H9 (cell line): ENCODE measurements around the gene NUDT14. TPM values are rescaled to one million over a fixed set of nuclear protein-coding genes. Genes with fewer than 3 reads are reported as not detected.

ENCODE experiments used
- DNase-seq: peaks from one replicate; pipeline ENCODE4 v3.0.0-alpha.2; 2017
- H2AFZ ChIP-seq: one replicate; pipeline ENCODE4 v1.6.1; 2013; ENCODE audit warnings: mild to moderate bottlenecking, low read length, control low read depth, moderate library complexity
- H2AK5ac ChIP-seq: 2 replicates; pipeline ENCODE4 v1.6.1; 2013; ENCODE audit warnings: low read length, control low read depth, mixed read lengths; ENCODE audit not compliant: insufficient read length
- H2BK120ac ChIP-seq: one replicate; pipeline ENCODE4 v1.6.1; 2013; ENCODE audit warnings: low read depth, mild to moderate bottlenecking, low read length, control low read depth, inconsistent platforms; ENCODE audit not compliant: poor library complexity, severe bottlenecking
- H2BK12ac ChIP-seq: 2 replicates; pipeline ENCODE4 v1.6.1; 2013; ENCODE audit warnings: low read length, control low read depth, mixed read lengths, low read depth; ENCODE audit not compliant: insufficient read length
- H2BK15ac ChIP-seq: 2 replicates; pipeline ENCODE4 v1.6.1; 2013; ENCODE audit warnings: low read depth, low read length, control low read depth
- H2BK20ac ChIP-seq: one replicate; pipeline ENCODE4 v1.6.1; 2013; ENCODE audit warnings: low read depth, mild to moderate bottlenecking, low read length, control low read depth, inconsistent platforms; ENCODE audit not compliant: poor library complexity, severe bottlenecking
- H2BK5ac ChIP-seq: 2 replicates; pipeline ENCODE4 v1.6.1; 2013; ENCODE audit warnings: low read length, control low read depth, mixed read lengths; ENCODE audit not compliant: insufficient read length
- H3K14ac ChIP-seq: 2 replicates; pipeline ENCODE4 v1.6.1; 2013; ENCODE audit warnings: low read length, control low read depth; ENCODE audit not compliant: insufficient read depth
- H3K18ac ChIP-seq: 2 replicates; pipeline ENCODE4 v1.6.1; 2013; ENCODE audit warnings: low read depth, mild to moderate bottlenecking, mixed read lengths, low read length, control low read depth; ENCODE audit not compliant: insufficient read length
- H3K23ac ChIP-seq: 2 replicates; pipeline ENCODE4 v1.6.1; 2013; ENCODE audit warnings: low read length, control low read depth, mixed read lengths, low read depth; ENCODE audit not compliant: insufficient read length
- H3K23me2 ChIP-seq: 2 replicates; pipeline ENCODE4 v1.6.1; 2013; ENCODE audit warnings: low read depth, mild to moderate bottlenecking, mixed read lengths, low read length, control low read depth; ENCODE audit not compliant: insufficient read length, poor library complexity, severe bottlenecking
- H3K27ac ChIP-seq: 2 replicates; pipeline ENCODE4 v1.5.1; 2013; ENCODE audit warnings: low read length, control low read depth, mixed read lengths, low read depth; ENCODE audit not compliant: insufficient read length
- H3K27me3 ChIP-seq: 2 replicates; pipeline ENCODE4 v1.6.1; 2013; ENCODE audit warnings: low read length, control low read depth, inconsistent platforms; ENCODE audit not compliant: insufficient read depth
- H3K4ac ChIP-seq: 2 replicates; pipeline ENCODE4 v1.6.1; 2013; ENCODE audit warnings: low read depth, mild to moderate bottlenecking, control low read depth, inconsistent platforms, low read length, moderate library complexity
- H3K4me1 ChIP-seq: 2 replicates; pipeline ENCODE4 v1.6.1; 2013; ENCODE audit warnings: low read length, control low read depth, inconsistent platforms; ENCODE audit not compliant: insufficient read depth
- H3K4me2 ChIP-seq: 2 replicates; pipeline ENCODE4 v1.6.1; 2013; ENCODE audit warnings: low read length, control low read depth, mixed read lengths; ENCODE audit not compliant: insufficient read length, insufficient read depth
- H3K56ac ChIP-seq: 2 replicates; pipeline ENCODE4 v1.6.1; 2013; ENCODE audit warnings: low read depth, mild to moderate bottlenecking, mixed read lengths, low read length, control low read depth; ENCODE audit not compliant: insufficient read length
- H3K79me1 ChIP-seq: 2 replicates; pipeline ENCODE4 v1.6.1; 2013; ENCODE audit warnings: low read depth, mild to moderate bottlenecking, moderate library complexity, low read length, control low read depth, inconsistent platforms; ENCODE audit not compliant: insufficient read depth, poor library complexity, severe bottlenecking
- H3K79me2 ChIP-seq: 2 replicates; pipeline ENCODE4 v1.6.1; 2013; ENCODE audit warnings: low read length, control low read depth, inconsistent platforms; ENCODE audit not compliant: insufficient read depth
- H3K9ac ChIP-seq: 2 replicates; pipeline ENCODE4 v1.6.1; 2013; ENCODE audit warnings: low read length, control low read depth, mixed read lengths; ENCODE audit not compliant: insufficient read length; ENCODE audit errors: extremely low read depth
- H3K9me3 ChIP-seq: one replicate; pipeline ENCODE4 v1.6.1; 2013; ENCODE audit warnings: low read depth, low read length, inconsistent platforms; ENCODE audit not compliant: control insufficient read depth
- H3T11ph ChIP-seq: one replicate; pipeline ENCODE4 v1.6.1; 2013; ENCODE audit warnings: mild to moderate bottlenecking, low read length, control low read depth, inconsistent platforms
- H4K20me1 ChIP-seq: one replicate; pipeline ENCODE4 v1.6.1; 2013; ENCODE audit not compliant: control insufficient read depth, insufficient read length, insufficient read depth
- H4K5ac ChIP-seq: 2 replicates; pipeline ENCODE4 v1.6.1; 2013; ENCODE audit warnings: low read depth, mild to moderate bottlenecking, mixed read lengths, low read length, control low read depth; ENCODE audit not compliant: insufficient read length
- H4K8ac ChIP-seq: replicated peaks from 2 replicates; pipeline ENCODE4 v1.6.1; 2013; ENCODE audit warnings: low read length, control low read depth, mixed read lengths, low read depth; ENCODE audit not compliant: insufficient read length
- H4K91ac ChIP-seq: 2 replicates; pipeline ENCODE4 v1.6.1; 2013; ENCODE audit warnings: low read depth, mild to moderate bottlenecking, moderate library complexity, mixed read lengths, low read length, control low read depth; ENCODE audit not compliant: insufficient read length
- H3K27ac Mint-ChIP-seq, 3 experiments: 2 replicates in 2 of 3; 3 replicates in 1 of 3; pipeline ENCODE4 v1.8.0; 2020 to 2021; ENCODE audit warnings: mixed read lengths in 3 of 3, mild to moderate bottlenecking in 1 of 3, moderate library complexity in 1 of 3
- H3K27me3 Mint-ChIP-seq: 2 replicates; pipeline ENCODE4 v1.8.0; 2021; ENCODE audit warnings: low read depth, mild to moderate bottlenecking, moderate library complexity, mixed read lengths
- H3K36me3 Mint-ChIP-seq, 3 experiments: 2 replicates in 2 of 3; 3 replicates in 1 of 3; pipeline ENCODE4 v1.8.0; 2020 to 2021; ENCODE audit warnings: low read depth in 3 of 3, mixed read lengths in 3 of 3; ENCODE audit not compliant: insufficient read depth in 1 of 3
- H3K4me1 Mint-ChIP-seq, 2 experiments: 2 replicates each; pipeline ENCODE4 v1.8.0; 2020; ENCODE audit warnings: mixed read lengths in 2 of 2
- H3K4me3 Mint-ChIP-seq, 2 experiments: 2 replicates in 1 of 2; 3 replicates in 1 of 2; pipeline ENCODE4 v1.8.0; 2020 to 2021; ENCODE audit warnings: mild to moderate bottlenecking in 2 of 2, mixed read lengths in 2 of 2, moderate library complexity in 1 of 2
- H3K9me3 Mint-ChIP-seq, 2 experiments: 2 replicates in 1 of 2; 3 replicates in 1 of 2; pipeline ENCODE4 v1.8.0; 2020; ENCODE audit warnings: mild to moderate bottlenecking in 2 of 2, mixed read lengths in 2 of 2, moderate library complexity in 1 of 2
- WGBS: extraction: QIAGEN DNeasy Blood & Tissue Kit; methylation state at CpG from one replicate; pipeline ENCODE4 v1.1.7; 2013; ENCODE audit warnings: missing lambda C conversion rate, low lambda C conversion rate, mixed read lengths; ENCODE audit not compliant: insufficient read length; ENCODE audit errors: extremely low coverage; 5-methylcytosine and 5-hydroxymethylcytosine counted together
- total RNA-seq: library from RNA; stranded (reverse); gene quantifications from 2 replicates; pipeline ENCODE4 v1.2.1, GENCODE V29; 2021
- TF ChIP-seq, protein P1 (sequence below): fragments of 200-600 bp; sonication (generic); conservative IDR thresholded peaks from 3 replicates; pipeline ENCODE4 v1.8.0; 2021; ENCODE audit warnings: antibody characterized with exemption, mild to moderate bottlenecking

The NUDT14 gene
- total RNA-seq, 1 experiment from 2014 or later, result 41.1 TPM

DNA sequence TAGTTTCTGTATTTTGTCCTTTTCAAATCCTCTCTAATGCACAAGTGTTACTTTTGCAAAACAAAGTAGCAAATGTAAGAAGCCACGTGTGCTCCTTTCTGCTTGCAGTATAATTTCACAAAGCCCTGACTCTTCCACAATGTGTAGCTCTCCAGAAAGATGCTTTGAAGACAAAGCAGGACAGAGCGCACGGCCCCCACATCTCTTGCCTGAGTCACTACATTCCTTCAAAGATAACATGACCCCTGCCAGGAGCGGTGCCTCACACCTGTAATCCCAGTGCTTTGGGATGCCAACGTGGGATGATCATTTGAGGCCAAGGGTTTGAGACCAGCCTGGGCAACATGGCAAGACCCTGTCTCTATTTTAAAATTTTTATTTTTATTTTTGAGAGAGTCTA lies 53.1 kb downstream of the NUDT14 start:
- Histone ChIP-seq H3K4me2 (no peak overlapping the region), H3K9ac (no peak overlapping the region), H3K79me2 (no peaks in the 10 kb centered on the region), H2BK15ac (no peak overlapping the region), H2BK20ac (no peak overlapping the region), H3K18ac (no peak overlapping the region), H2BK5ac (no peak overlapping the region), H4K5ac (no peak overlapping the region), H3K27me3 (no peaks in the 10 kb centered on the region), H3K27ac (no peak overlapping the region), H3K23ac (no peak overlapping the region), H3K4me1 (no peaks in the 10 kb centered on the region), H2BK120ac (no peak overlapping the region), H3K4ac (no peak overlapping the region), H3T11ph (no peak overlapping the region), H3K79me1 (no peaks in the 10 kb centered on the region), H4K91ac (no peak overlapping the region), H2AFZ (no peak overlapping the region), H3K9me3 (no peaks in the 10 kb centered on the region), H4K8ac (no peak overlapping the region), H2BK12ac (no peak overlapping the region), H2AK5ac (no peak overlapping the region), H3K56ac (no peak overlapping the region), H3K23me2 (no peaks in the 10 kb centered on the region), H3K14ac (no peak overlapping the region), H4K20me1 (no peaks in the 10 kb centered on the region)
- Mint-ChIP-seq H3K4me3 (no peak overlapping the region), H3K36me3 (no peaks in the 10 kb centered on the region; a peak in 1 of 7 replicates), H3K4me1 (peaks cover 0 to 10% of the 10 kb centered on the region in 2 experiments; a peak in 2 of 4 replicates), H3K27me3 (peaks cover 49% of the 10 kb centered on the region), H3K9me3 (peaks cover 4 to 18% of the 10 kb centered on the region in 2 experiments), H3K27ac (no peak overlapping the region; a peak in 1 of 7 replicates)
- no peak for DNase-seq
- TF ChIP-seq, protein P1, sequence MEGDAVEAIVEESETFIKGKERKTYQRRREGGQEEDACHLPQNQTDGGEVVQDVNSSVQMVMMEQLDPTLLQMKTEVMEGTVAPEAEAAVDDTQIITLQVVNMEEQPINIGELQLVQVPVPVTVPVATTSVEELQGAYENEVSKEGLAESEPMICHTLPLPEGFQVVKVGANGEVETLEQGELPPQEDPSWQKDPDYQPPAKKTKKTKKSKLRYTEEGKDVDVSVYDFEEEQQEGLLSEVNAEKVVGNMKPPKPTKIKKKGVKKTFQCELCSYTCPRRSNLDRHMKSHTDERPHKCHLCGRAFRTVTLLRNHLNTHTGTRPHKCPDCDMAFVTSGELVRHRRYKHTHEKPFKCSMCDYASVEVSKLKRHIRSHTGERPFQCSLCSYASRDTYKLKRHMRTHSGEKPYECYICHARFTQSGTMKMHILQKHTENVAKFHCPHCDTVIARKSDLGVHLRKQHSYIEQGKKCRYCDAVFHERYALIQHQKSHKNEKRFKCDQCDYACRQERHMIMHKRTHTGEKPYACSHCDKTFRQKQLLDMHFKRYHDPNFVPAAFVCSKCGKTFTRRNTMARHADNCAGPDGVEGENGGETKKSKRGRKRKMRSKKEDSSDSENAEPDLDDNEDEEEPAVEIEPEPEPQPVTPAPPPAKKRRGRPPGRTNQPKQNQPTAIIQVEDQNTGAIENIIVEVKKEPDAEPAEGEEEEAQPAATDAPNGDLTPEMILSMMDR, result no peak
- WGBS, result no CpG with 5 or more reads among the region's 5 CpGs
